Activated naive CD8-positive, alpha-beta T cell treated with anti-CD3 and anti-CD28 coated beads, Interleukin-2, amount 50 U/mL, for 24 hours (primary cell): ENCODE measurements around the gene LEMD3.

Source experiments
- ATAC-seq: fragments of 150-1000 bp; cut with Tn5 transposase; one replicate; pipeline ENCODE4 v1.10.0; 2021
- DNase-seq: peaks from one replicate; pipeline ENCODE4 v3.0.0; 2021
- H3K27ac Mint-ChIP-seq: one replicate; pipeline ENCODE4 v1.8.0; 2021; ENCODE audit warnings: mild to moderate bottlenecking, mixed read lengths
- H3K27me3 Mint-ChIP-seq: one replicate; pipeline ENCODE4 v1.8.0; 2021; ENCODE audit warnings: mixed read lengths
- H3K36me3 Mint-ChIP-seq: one replicate; pipeline ENCODE4 v1.8.0; 2021; ENCODE audit warnings: low read depth, mixed read lengths
- H3K4me1 Mint-ChIP-seq: one replicate; pipeline ENCODE4 v1.8.0; 2021; ENCODE audit warnings: mixed read lengths
- H3K4me3 Mint-ChIP-seq: one replicate; pipeline ENCODE4 v1.8.0; 2021; ENCODE audit warnings: mild to moderate bottlenecking, moderate library complexity, mixed read lengths
- H3K9me3 Mint-ChIP-seq: one replicate; pipeline ENCODE4 v1.8.0; 2021; ENCODE audit warnings: mixed read lengths

Gene LEMD3

DNA sequence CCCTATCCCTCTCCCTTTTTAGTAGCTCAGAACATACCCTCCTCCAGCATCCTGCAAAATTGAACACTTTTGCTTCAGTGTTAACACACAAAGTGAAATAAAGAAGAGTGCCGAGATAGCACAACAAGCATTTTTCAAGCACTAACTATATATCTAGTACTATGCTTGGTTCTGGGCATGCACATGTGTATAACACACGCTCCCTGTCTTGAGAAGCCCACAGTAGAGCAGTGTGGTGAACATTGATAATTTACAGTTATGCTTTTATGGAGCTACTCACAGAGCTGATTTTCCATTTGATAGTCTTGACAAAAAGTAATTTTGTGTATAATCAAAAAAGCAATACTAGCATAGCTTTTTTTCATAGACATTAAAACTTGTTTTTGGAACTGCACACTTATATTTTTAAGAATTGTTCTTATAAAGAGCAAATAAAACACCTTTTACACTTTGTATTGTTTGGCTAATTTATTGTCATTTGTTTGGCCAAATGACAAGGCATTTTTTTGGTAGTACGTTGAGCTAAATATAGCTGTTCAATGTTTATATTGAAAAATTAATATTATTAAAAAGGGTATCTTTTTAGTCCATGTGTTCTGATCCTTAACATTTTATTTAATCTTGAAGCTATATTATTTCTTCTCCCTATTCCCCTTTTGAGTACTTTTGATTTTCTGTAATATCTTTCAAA lies 39.7 kb downstream of the LEMD3 start:
- no peaks in the 10 kb centered on the region for H3K9me3 Mint-ChIP-seq
- H3K36me3 Mint-ChIP-seq, result peaks cover 33% of the 10 kb centered on the region
- H3K4me1 Mint-ChIP-seq, result peaks cover 65% of the 10 kb centered on the region
- ATAC-seq (no peak), DNase-seq (no peak)
- peak overlapping the region; percentile 65 for H3K4me3 Mint-ChIP-seq
- H3K27ac Mint-ChIP-seq, result peak overlapping the region; percentile 87
- no peaks in the 10 kb centered on the region for H3K27me3 Mint-ChIP-seq

DNA sequence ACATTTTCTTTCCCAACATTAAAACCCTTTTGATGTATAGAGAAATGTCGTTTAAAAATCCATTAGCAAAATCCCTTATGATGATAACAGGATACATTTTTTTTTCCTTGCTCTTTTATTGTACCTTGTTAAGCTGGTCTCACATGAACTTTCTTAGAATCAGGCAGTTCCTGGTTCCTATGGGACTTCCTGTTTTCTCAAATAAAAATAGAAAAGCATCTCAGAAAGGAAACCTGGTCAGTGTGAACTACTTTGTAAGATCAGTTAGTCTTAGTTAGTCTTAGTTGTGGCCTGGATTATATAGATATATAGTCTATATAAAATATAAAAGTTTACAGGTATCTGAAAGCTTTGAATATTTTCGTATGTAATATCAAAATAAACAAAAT lies 40.3 kb downstream of the LEMD3 start:
- peaks cover 60% of the 10 kb centered on the region for H3K4me1 Mint-ChIP-seq
- no peak for DNase-seq
- ATAC-seq, result no peak
- H3K9me3 Mint-ChIP-seq, result no peaks in the 10 kb centered on the region
- H3K27ac Mint-ChIP-seq, result peak overlapping the region; percentile 87
- H3K36me3 Mint-ChIP-seq, result peaks cover 30% of the 10 kb centered on the region
- H3K27me3 Mint-ChIP-seq, result no peaks in the 10 kb centered on the region
- peak overlapping the region; percentile 65 for H3K4me3 Mint-ChIP-seq

DNA sequence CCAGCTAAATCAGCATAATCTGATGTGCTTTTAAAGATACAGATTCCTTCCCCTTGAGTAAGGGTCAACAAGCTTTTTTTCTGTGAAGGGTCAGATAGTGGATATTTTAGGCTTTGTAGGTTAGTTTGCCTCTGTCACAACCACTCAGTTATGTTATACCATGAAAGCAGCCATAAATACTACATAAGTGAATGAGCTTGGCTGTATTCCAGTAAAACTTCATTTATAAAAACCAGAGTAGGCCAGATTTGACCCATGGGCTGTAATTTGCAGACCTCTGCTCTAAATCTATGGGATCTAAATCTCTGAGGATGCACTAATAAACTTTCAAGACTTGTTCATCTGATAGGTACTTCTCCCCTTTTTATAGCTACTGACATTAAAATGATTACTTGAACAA lies 47.7 kb downstream of the LEMD3 start:
- no peak overlapping the region for H3K27ac Mint-ChIP-seq
- peaks cover 52% of the 10 kb centered on the region for H3K36me3 Mint-ChIP-seq
- ATAC-seq, result no peak

DNA sequence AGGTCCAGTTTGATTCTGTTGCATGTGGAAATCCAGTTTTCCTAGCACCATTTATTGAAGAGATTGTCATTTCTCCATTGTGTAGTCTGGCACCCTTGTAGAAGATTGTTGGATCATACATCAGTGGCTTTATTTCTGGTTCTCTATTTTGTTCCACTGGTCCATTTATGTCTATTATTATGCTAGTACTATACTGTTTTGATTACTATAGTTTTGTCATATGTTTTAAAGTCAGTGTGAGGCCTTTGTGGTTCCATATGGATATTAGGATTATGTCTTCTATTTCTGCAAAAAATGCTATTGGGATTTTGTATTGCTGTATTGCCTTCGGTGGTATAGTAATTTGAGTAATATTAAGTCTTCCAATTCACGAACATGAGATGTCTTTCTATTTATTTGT lies 51.4 kb downstream of the LEMD3 start:
- Mint-ChIP-seq H3K4me3 (no peak overlapping the region), H3K9me3 (peaks cover 42% of the 10 kb centered on the region), H3K36me3 (peaks cover 73% of the 10 kb centered on the region), H3K27me3 (no peaks in the 10 kb centered on the region), H3K27ac (no peak overlapping the region), H3K4me1 (peaks cover 18% of the 10 kb centered on the region)
- no peak for DNase-seq
- ATAC-seq, result no peak

More for the DNA sequence above, 47.7 kb downstream of the LEMD3 start:
- no peak for DNase-seq
- peaks cover 8% of the 10 kb centered on the region for H3K4me1 Mint-ChIP-seq
- no peak overlapping the region for H3K4me3 Mint-ChIP-seq
- peaks cover 26% of the 10 kb centered on the region for H3K9me3 Mint-ChIP-seq
- H3K27me3 Mint-ChIP-seq, result no peaks in the 10 kb centered on the region

DNA sequence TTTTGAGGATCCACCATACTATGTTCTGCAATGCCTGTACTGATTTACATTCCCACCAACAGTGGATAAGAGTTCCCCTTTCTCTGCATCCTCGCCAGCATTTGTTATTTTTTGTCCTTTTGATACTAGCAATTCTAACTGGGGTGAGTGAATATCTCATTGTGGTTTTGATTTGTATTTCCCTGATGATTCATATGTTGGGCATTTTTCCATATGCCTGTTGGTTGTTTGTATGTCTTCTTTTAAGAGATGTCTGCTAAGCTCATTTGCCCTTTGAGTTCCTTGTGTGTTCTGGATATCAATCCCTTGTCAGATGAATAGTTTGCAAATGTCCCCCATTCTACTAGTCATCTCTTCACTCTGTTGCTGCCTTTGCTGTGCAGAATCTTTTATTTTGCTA lies 60.1 kb downstream of the LEMD3 start:
- Mint-ChIP-seq H3K36me3 (peaks cover 48% of the 10 kb centered on the region), H3K9me3 (peaks cover 17% of the 10 kb centered on the region), H3K27ac (no peak overlapping the region), H3K4me1 (peaks cover 32% of the 10 kb centered on the region), H3K4me3 (no peak overlapping the region), H3K27me3 (no peaks in the 10 kb centered on the region)
- ATAC-seq, result no peak
- DNase-seq, result no peak

DNA sequence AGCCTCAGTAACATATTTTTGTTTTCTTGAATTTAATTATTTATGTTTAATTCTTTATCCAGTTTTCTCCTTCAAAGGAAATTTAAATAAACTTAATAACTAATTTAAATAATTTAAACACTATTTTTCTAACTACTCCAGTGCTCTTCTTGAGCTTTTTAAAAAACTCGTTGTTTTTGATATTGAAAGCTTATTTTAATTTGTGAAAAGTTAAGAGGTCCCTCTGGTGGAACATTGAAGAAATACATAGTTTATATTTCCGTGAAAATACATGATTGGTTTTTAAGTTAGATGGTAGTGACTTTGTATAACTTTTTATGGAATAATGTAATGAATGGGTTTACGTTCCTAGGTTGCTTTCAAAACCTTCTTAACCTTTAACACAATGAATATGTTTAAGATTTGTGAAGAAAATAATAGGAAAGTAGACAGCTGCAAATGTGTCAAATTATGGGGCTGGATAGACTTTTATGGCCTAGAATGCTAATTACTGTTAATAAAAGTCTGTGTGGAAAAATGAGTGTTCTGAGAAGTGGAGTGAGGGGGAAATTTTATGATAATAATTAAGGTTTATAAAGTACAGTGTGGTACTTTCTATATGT lies 63.2 kb downstream of the LEMD3 start:
- H3K27ac Mint-ChIP-seq, result peak overlapping the region; percentile 29
- H3K27me3 Mint-ChIP-seq, result no peaks in the 10 kb centered on the region
- H3K9me3 Mint-ChIP-seq, result peaks cover 9% of the 10 kb centered on the region
- DNase-seq (no peak), ATAC-seq (no peak)
- H3K4me1 Mint-ChIP-seq, result peaks cover 14% of the 10 kb centered on the region
- peaks cover 26% of the 10 kb centered on the region for H3K36me3 Mint-ChIP-seq
- no peak overlapping the region for H3K4me3 Mint-ChIP-seq

DNA sequence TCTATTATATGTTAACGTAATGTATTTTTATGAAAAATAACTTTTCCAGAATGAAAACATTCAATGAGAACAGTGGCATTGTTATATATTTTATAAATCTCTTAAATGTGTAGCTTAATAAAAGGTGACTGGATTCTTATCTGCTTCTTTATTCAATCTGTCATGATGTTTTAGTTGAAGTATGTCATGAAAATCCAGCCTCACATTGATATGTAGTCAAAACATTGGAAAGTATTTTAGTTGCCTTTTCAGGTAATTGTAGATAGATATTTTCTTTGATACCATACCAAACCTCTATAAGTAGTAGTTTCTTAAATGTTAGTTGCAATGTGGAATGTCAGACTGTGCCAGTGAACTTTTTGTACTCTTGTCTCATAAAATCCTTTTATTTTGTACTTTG lies 67.8 kb downstream of the LEMD3 start:
- Mint-ChIP-seq H3K27me3 (no peaks in the 10 kb centered on the region), H3K4me1 (peaks cover 6% of the 10 kb centered on the region), H3K27ac (no peak overlapping the region), H3K9me3 (no peaks in the 10 kb centered on the region), H3K36me3 (peaks cover 12% of the 10 kb centered on the region), H3K4me3 (no peak overlapping the region)
- ATAC-seq, result no peak
- no peak for DNase-seq

DNA sequence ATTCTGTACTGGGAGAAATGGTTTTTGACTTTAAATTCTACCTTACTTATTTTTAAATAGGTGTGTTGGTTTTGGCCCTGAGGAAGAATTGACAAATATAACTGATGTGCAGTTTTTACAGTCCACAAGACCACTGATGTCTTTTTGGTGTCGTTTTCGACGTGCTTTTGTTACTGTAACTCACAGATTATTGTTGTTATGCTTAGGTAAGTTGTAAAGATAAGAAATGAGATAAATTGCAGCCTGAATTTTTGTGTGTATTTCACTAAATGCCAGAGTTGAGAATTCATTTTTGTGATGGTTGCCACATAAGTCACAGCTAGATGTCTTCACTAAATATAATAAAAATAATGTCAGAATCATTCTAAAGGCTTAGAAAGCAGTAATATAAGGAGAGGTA lies 69.2 kb downstream of the LEMD3 start:
- no peak for DNase-seq
- no peak for ATAC-seq
- Mint-ChIP-seq H3K4me3 (no peak overlapping the region), H3K36me3 (peaks cover 25% of the 10 kb centered on the region), H3K9me3 (no peaks in the 10 kb centered on the region), H3K27ac (no peak overlapping the region), H3K4me1 (no peaks in the 10 kb centered on the region), H3K27me3 (no peaks in the 10 kb centered on the region)

DNA sequence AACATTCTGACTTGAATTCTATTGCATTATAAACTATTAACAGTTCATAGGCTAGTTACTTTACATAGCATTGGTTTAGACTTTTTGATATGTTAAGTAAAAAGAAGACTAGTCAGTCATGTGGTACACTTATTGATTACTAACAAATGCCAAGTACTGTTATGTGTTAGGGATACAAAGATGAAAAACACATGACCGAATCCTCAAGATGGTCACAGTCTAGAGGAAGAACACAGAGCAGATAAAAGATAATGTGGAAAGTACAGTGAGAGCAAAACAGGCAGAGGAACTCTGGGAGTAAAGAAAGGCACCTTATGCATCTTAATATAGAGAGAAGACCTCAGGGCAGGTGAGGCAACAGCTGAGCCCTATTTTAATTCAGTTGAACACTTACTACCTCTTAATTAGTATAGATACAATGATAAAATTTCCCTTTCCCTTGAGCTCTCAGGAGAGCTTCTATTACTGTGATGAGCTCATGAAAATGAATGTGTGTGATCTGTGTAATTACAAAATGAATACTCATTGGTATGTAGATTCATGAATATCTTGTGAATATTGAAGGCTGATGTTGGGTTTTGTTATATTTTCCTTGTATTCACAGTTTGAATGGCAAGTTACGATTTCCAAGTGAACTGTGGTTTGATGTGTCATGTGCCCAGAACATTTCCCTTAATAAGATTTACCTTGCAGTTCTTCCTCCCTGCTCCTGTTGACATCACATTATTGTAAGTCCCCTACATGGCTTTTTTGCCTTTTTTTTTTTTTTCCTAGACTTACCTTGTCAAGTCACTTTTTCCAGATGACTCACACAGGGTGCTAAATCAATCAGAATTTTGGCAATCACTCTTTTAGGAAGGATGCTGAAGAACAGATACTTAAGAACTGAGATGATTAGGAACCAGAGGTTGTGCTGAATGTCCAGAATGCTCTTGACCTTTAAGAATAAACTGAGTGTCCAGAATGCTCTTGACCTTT lies 79.6 kb downstream of the LEMD3 start:
- Mint-ChIP-seq H3K4me3 (no peak overlapping the region), H3K36me3 (peaks cover 18% of the 10 kb centered on the region), H3K4me1 (peaks cover 17% of the 10 kb centered on the region), H3K27ac (peak overlapping the region; percentile 84), H3K9me3 (peaks cover 6% of the 10 kb centered on the region), H3K27me3 (no peaks in the 10 kb centered on the region)
- peak; percentile 83 for ATAC-seq
- DNase-seq, result no peak

DNA sequence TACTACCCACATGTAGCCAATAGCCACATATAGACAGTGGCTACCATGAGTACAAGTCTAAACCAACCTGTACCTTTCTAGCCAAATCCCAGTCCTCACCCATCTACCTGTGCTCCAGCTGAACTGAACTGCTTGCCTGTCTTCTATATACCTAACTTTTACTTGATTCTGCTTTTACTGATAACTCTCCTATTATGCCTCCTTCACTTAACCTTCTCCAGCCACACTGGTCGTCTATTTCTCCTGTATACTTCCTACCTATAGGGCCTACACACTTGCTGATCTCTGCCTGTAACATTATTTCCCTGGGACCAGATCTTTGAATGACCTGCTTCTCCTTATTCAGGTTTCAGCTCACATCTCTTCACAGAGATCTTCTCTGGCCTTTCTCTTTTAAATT lies 83.1 kb downstream of the LEMD3 start:
- peaks cover 17% of the 10 kb centered on the region for H3K4me1 Mint-ChIP-seq
- no peak overlapping the region for H3K27ac Mint-ChIP-seq
- peaks cover 6% of the 10 kb centered on the region for H3K9me3 Mint-ChIP-seq
- DNase-seq (no peak), ATAC-seq (no peak)
- peaks cover 12% of the 10 kb centered on the region for H3K36me3 Mint-ChIP-seq
- H3K27me3 Mint-ChIP-seq, result no peaks in the 10 kb centered on the region
- H3K4me3 Mint-ChIP-seq, result no peak overlapping the region

DNA sequence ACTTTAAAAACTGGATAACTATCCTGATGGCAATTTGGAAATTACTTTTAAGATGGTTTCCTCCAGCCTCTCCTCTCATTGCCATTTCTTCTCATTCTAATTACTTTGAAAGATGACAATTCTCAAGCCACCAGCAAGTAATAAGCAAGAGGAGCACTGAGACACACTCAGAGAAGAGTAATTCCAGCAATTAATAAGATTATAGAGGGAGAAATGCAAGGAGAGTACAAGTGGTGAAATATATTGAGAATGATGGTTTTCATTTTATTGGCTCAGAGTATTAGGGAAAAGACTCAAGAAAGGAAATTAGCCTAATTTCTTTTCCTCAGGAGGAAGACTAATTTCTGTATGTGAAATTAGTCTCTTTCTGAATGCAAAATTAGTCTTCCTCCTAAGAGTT lies 88.6 kb downstream of the LEMD3 start:
- DNase-seq (no peak), ATAC-seq (no peak)
- Mint-ChIP-seq H3K4me3 (no peak overlapping the region), H3K27me3 (peaks cover 4% of the 10 kb centered on the region), H3K27ac (no peak overlapping the region), H3K9me3 (no peaks in the 10 kb centered on the region), H3K4me1 (no peaks in the 10 kb centered on the region), H3K36me3 (no peaks in the 10 kb centered on the region)

DNA sequence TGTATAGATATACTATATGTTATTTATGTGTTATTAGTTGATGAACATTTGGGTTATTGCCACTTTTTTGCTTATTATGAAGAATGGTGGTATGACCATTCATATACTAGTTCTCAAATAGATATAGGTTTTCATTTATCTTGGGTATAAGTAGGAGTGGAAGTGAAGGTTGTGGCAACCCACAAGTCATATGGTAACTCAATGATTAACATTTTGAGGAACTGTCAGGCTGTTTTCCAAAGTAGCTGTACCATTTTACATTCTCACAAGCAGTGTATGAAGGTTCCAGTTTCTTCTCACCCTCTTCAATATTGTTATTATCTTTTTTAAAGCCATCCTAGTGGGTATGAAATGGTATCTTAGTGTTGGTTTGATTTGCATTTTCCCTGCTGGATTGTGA lies 90.1 kb downstream of the LEMD3 start:
- no peak for DNase-seq
- no peaks in the 10 kb centered on the region for H3K4me1 Mint-ChIP-seq
- no peak for ATAC-seq
- H3K27me3 Mint-ChIP-seq, result peaks cover 4% of the 10 kb centered on the region
- no peaks in the 10 kb centered on the region for H3K36me3 Mint-ChIP-seq
- no peak overlapping the region for H3K4me3 Mint-ChIP-seq
- no peaks in the 10 kb centered on the region for H3K9me3 Mint-ChIP-seq
- no peak overlapping the region for H3K27ac Mint-ChIP-seq

DNA sequence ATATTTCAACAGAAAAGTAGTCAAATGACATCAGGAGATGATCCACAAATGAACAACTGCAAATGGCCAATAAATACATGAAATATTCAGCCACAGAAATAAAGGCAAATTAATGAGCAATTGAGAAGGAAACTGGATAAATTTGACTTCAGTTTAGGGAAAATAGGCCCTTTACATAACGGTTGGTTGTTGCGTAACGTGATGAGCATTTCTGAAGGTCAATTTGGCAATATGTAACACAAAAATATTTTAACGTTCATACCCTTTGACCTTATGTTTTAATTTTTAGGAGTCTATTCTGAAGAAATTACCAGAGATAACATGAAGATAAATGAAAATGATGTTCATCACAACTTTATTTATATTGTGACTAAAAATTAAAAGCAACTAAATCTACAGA lies 94.4 kb downstream of the LEMD3 start:
- Mint-ChIP-seq H3K4me3 (no peak overlapping the region), H3K4me1 (no peaks in the 10 kb centered on the region), H3K36me3 (no peaks in the 10 kb centered on the region), H3K27me3 (peaks cover 12% of the 10 kb centered on the region), H3K27ac (no peak overlapping the region), H3K9me3 (no peaks in the 10 kb centered on the region)
- no peak for DNase-seq
- no peak for ATAC-seq

DNA sequence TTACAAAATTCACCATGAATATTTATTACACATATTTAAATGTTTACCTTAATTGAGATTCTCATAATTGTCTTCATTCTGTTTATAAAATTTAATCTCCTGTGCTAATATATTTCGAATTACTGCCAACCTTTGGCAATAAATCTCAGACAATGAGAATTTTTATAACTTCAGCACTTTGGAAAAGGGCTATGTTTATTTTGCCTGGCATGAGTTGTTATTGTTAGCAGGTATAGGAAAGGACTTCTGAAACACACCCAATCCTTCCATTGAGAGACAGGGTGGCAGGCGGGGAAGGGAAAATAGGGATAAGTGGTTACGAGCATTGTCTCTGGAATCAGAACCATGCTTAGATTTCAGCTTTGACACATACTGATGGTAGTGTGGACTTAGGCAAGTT lies 97.0 kb downstream of the LEMD3 start:
- no peaks in the 10 kb centered on the region for H3K9me3 Mint-ChIP-seq
- DNase-seq (no peak), ATAC-seq (no peak)
- H3K27me3 Mint-ChIP-seq, result peaks cover 9% of the 10 kb centered on the region
- no peak overlapping the region for H3K4me3 Mint-ChIP-seq
- no peaks in the 10 kb centered on the region for H3K36me3 Mint-ChIP-seq
- H3K27ac Mint-ChIP-seq, result no peak overlapping the region
- H3K4me1 Mint-ChIP-seq, result no peaks in the 10 kb centered on the region

DNA sequence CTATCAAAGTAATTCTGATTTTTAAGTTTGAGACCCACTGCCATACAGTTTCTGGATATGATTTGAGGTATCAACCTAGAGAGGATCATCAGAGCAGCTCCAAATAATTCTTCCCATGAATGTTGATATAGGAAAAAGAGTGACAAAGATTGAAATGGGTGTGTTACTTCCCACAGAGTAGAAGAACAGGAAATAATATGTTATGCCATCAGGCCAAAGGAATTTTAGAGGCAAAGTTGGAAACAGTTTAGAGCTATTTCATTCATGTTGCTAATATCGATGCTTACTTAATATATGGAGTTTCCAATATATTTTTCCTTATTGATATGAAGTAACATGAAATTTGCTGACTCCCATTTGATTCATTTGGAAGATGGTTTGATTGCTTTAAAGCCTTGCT lies 100.2 kb downstream of the LEMD3 start:
- no peak overlapping the region for H3K4me3 Mint-ChIP-seq
- no peak overlapping the region for H3K27ac Mint-ChIP-seq
- ATAC-seq, result no peak
- H3K9me3 Mint-ChIP-seq, result no peaks in the 10 kb centered on the region
- H3K36me3 Mint-ChIP-seq, result no peaks in the 10 kb centered on the region
- peaks cover 18% of the 10 kb centered on the region for H3K27me3 Mint-ChIP-seq
- H3K4me1 Mint-ChIP-seq, result no peaks in the 10 kb centered on the region
- no peak for DNase-seq
